HG02571 (cell line): ENCODE data around the gene POLR3A.

Experiments used
- ATAC-seq: cut with Tn5 transposase; IDR thresholded peaks from one replicate; pipeline ENCODE4 v1.9.1; 2021; ENCODE audit warnings: mild to moderate bottlenecking, moderate library complexity; ENCODE audit not compliant: unreplicated experiment

POLR3A gene

GRCh38 chr10:77983384-77984341 lies 45.7 kb downstream of the POLR3A start:
- ATAC-seq: no peak

GRCh38 chr10:77981281-77981680 lies 48.0 kb downstream of the POLR3A start:
- ATAC-seq: no peak

GRCh38 chr10:77979221-77979620 lies 50.1 kb downstream of the POLR3A start:
- ATAC-seq: no peak

- ATAC-seq: no peak
Observed at GRCh38 chr10:77978360-77978759, 51.0 kb downstream of the POLR3A start.

- ATAC-seq: no peak
Observed at GRCh38 chr10:77977934-77978333, 51.4 kb downstream of the POLR3A start.

GRCh38 chr10:77977016-77977415 lies 52.3 kb downstream of the POLR3A start:
- no peak for ATAC-seq

GRCh38 chr10:77975086-77975666 lies 54.1 kb downstream of the POLR3A start:
- ATAC-seq: no peak

GRCh38 chr10:77974396-77975074 lies 54.8 kb downstream of the POLR3A start:
- no peak for ATAC-seq

GRCh38 chr10:77973276-77973675 lies 56.0 kb downstream of the POLR3A start:
- no peak for ATAC-seq

GRCh38 chr10:77972148-77972547 lies 57.2 kb downstream of the POLR3A start:
- ATAC-seq: no peak

- no peak for ATAC-seq
Observed at GRCh38 chr10:77971804-77972144, 57.5 kb downstream of the POLR3A start.

- no peak for ATAC-seq
Observed at GRCh38 chr10:77970869-77971803, 58.2 kb downstream of the POLR3A start.

GRCh38 chr10:77969114-77969513 lies 60.2 kb downstream of the POLR3A start:
- no peak for ATAC-seq

- ATAC-seq: no peak
Observed at GRCh38 chr10:77967611-77968022, 61.7 kb downstream of the POLR3A start.

- no peak for ATAC-seq
Observed at GRCh38 chr10:77965294-77965693, 64.0 kb downstream of the POLR3A start.

- no peak for ATAC-seq
Observed at GRCh38 chr10:77964811-77965210, 64.5 kb downstream of the POLR3A start.

- ATAC-seq: no peak
Observed at GRCh38 chr10:77963901-77964300, 65.4 kb downstream of the POLR3A start.

GRCh38 chr10:77962350-77963146 lies 66.8 kb downstream of the POLR3A start:
- no peak for ATAC-seq

GRCh38 chr10:77961668-77962067 lies 67.6 kb downstream of the POLR3A start:
- ATAC-seq: no peak

GRCh38 chr10:77960829-77961329 lies 68.4 kb downstream of the POLR3A start:
- no peak for ATAC-seq
